HuH-7.5 (cell line): ENCODE results near the gene ARID1B.
"Not testable (repeated sequence)": the region's sequence is repeated elsewhere in the genome, so short reads cannot be mapped to it uniquely, and the experiment has no call there.

Experiments
- DNase-seq: peaks from one replicate; pipeline ENCODE4 v3.0.0; 2011; ENCODE audit warnings: low spot score

The ARID1B gene

DNA sequence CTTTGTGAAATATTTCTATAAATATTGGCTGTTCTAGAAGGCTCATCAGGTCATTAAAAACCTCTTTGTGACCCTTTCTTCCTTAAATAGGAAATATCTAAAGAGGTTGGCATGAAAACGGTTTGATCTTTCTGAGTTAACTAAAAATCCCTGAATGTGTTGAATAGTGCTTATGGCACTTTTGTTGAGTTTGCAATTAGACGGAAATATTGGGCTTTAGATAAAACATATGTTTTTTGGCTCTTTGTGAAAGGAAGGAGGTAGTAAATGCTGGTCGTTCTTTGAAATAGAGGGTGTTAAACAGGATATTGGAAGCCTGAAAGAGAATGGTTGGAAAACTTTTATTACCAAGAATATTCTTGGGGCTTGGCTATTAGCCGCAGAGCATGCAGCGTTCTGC lies 163.0 kb downstream of the ARID1B start:
- DNase-seq = no peak

DNA sequence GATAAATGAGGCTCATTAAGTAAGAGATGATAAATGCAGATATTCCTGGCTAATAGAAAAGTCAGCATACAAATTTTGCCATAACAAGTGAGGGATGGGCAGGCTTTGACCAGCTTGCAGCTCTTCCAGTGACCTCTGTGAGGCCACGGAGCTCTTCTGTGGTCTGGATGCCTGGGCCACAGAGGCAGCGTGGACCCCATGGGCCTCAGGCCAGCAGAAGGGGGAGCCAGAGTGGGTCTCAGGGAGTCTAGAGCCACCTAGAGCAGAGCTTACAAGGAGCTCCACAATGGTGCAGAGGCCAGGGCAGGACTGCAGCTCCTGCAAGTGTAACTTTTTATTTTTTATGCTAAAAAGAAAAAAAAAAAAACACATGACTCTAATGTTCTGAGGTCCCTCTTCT lies 165.1 kb downstream of the ARID1B start:
- DNase-seq = no peak

DNA sequence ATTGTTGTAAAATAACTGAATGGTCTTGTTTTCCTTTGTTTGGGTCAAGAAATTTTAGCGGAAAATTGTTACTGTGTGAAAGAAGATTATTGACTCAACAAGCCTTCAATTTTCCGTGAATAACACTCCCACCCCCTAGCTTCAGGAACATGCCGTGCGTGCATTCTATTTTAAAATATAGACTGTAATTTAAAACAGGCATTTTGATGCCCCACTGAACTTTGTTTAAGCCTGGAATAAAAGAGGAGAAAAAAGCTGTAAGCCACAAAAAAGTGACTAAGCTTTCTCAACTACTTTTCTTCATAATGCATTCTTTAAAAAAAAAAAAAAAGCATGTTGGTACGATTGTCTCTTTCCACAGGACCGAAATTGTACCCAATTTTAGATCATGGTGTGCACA lies 166.0 kb downstream of the ARID1B start:
- DNase-seq = no peak

DNA sequence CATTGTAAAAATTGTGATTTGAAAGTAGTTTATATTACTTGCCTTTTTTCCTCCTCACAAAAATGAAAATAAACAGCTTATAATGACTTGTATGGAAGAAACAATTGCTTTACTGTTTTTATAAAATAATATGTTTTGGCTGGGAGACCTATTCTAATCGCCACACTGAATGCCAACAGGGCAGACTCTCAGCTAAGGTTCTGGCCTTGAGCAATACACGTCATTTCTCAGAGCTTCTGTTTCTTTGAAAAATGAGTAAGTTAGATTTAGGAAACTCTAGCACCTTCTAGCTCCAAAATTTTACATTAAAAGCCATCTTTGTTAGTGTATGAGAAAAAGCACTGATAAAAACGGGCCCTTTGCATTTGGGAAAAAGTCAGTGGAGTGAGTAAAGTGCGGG lies 166.6 kb downstream of the ARID1B start:
- DNase-seq = no peak

DNA sequence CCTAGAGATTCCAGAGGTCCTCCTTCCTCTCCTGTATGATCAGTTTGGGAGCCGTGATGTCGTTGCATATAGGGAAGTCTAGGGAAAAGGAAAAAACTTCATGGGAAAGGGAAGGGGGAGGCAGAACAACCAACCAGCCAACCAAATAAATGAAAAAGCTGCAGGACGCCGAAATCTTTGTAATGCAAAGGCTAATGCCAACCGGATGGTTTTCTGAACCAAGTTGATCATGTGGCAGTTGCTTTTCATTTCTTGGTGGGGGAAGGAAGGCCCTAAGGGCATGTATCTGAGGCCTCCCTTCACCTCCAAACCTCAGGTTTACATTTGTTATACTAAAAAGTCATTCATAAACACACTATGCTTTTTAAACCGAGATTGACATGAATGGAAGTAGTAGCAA lies 167.2 kb downstream of the ARID1B start:
- no peak for DNase-seq

DNA sequence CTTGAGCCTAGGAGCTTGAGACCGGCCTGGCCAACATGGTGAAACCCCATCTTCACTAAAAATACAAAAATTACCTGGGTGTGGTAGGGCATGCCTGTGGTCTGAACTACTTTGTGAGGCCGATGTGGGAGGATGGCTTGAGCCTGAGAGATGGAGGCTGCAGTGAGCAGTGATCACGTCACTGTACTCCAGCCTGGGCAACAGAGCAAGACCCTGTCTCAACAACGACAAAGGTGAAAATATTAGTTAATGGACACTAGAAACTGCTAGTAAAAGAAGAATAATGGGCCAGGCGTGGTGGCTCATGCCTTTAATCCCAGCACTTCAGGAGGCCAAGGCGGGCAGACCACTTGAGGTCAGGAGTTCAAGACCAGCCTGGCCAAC lies 168.6 kb downstream of the ARID1B start:
- DNase-seq = not testable (repeated sequence)

DNA sequence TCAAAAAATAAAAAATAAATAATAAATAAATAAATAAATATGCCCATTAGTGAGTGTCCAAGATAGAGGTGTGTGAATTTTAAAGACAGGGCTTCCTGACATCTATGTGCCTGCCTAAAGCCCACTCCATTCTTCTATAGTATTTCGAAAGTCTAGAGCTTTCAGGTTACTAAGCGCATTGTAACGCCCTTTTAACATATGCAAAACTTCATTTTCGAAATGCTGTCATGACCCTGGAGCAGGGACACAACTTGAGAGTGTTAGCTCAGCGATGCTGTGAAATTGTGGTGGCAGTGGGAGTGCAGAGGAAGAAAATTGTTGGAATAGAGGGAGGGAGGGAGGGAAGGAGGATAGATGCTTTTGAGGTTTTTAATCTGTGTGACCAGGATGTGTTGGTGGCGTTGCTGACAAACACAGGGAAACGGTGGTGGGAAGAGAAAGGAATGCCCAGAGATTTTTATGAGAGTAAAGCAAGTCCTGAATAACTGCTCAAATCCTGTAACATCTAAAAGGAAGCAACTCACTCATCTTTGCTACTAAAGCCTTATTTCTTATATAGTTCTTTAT lies 169.3 kb downstream of the ARID1B start:
- DNase-seq = no peak

DNA sequence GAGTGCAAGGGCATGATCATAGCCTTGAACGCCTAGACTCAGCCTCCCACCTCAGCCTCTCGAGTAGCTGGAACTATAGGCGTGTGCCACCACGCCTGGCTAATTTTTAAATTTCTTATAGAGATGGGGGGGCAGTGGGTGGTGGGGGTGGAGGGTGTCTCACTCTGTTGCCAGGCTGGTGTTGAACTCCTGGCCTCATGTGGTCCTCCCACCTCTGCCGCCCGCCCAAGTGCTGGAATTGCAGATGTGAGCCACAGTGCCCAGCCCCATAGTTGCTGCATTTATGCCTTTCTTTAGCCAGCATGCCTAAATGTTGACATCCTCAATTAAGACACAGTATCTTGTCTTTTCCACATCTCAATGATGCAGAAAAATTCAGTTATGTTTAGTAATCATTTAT lies 171.1 kb downstream of the ARID1B start:
- no peak for DNase-seq

DNA sequence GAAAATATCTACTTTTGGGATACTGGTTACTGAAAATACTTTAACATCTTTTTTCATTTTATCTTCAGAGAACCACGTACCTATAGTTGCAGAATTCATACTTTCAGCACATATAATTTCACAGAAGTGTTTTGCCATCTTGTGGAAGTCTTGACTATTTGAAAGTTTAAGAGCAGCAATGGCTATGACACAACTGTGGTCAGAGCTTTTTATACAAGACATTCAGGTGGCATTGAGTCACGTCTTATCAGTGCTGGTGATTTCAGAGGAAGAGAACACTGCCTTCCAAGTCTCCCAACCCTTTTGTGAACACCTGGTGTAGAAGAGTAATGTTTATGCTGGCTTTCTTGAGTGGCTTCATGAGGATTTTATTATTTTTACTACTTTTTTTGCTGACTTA lies 171.6 kb downstream of the ARID1B start:
- no peak for DNase-seq

DNA sequence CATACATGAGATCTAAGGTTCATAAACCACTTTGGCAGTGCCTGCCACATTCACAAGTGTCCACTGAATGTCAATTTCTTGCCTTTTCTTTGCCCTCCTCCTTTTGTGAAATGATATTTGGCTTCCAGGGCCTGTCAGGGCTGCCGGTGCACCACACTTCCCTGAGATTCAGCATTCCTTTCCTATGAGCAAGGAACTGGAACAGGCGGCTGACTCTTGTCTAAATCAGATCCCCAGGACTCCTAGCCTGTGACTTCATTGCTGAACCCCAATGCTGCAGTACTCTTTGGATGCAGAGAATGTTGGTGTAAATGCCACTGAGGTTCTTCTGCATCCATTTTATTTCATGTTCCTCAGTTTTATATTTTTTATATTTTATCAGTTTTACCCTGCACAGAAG lies 172.2 kb downstream of the ARID1B start:
- DNase-seq = no peak

DNA sequence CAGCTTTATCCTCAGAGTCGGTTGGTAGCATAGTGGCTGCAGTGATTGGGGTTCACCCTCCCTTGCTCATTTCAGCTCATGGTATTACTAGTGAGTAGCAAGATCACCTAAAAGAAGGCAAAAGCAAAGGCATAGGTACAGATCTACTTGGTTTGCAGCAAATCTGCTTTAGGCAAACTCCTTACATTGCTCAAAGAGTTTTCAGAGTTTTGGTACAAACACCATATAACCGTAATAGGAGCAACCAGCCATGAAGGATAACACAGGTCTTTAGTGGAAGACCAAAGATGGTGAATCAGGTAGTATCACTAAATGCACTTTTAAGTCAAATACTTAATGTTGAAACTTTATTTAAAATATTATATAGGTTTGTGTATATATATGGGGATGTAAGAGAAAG lies 172.9 kb downstream of the ARID1B start:
- no peak for DNase-seq

DNA sequence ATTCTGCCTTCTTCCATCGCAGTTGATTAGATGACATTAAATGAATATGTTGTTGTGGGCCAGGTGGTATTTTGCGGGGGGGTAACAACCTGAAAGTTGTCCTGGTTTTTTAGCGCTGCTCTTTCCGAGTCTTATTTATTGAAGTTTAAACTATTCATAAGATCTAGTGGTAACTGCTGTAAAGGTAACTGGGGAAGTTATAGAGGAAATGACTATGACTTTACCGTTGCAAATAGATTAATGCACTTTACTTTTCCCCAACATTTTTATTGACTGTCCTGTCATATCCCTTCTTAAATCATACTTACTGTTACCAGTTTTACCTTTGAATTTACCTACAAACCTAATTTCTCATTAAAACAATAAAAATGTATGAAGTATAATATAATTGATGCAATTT lies 173.4 kb downstream of the ARID1B start:
- DNase-seq = no peak

DNA sequence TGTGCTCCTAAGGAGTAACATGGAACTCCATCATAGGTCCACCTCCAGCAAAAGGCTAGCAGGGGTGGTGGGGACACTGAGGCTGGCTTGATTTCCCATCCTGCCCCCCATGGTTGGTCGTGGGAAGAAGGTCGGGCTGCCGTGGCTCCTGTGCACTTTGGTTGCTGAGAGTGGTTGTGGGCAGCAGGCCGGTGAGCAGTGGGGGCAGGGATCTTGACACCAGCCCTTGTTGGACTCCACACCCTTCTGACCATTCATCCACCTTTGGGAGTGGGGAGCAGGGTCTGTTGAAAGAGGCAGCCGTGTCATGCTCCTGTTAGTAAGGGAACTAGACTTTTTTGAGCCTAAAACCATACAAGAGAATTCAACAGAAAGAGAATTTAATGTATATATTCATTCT lies 175.2 kb downstream of the ARID1B start:
- no peak for DNase-seq

DNA sequence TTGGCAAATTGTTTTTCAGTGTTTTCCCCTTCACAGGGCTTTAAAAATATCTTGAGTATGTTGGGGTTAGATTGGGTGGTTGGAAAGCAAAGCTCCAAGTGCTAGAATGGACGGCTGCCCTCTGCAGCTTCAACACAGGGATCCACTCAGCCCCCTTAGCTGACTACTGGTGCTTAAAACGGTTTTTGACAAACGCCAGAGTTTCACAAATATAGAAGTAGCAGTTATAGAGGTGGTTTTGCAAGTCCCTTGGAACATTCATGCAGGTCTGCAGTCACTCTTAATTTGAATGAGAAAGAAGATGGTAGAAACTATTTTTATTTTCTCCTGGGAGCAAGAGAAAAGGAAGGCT lies 175.9 kb downstream of the ARID1B start:
- no peak for DNase-seq

DNA sequence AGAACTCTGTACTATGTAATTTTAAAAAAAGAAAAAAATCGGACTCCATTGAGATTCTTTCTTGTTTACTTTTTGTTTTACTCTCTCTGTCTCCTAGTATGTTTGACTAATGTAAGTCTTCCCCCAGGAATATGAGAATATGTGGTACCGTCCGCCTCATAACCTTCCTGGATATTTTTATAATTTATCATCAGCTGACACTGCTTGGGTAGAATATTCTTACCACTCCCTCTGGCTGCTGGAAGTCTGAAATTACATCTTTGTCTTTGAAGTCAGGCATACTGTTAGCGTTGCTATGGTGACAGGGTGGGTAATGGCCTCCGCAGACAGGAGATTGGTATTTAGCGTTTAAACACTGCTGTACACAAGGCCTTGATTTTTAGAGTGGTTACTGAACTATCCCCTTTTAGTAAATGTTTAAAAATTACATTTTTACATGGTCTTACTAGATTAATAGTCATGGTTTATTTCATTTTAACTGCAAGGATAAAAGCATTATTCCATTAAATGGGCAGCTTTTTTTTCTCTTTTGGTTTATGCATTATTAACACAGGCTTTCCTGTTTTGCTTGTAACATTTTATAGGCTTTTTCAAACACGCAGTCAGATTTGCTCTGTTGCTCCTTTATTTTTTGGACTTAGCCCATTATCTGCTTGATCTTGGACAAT lies 176.4 kb downstream of the ARID1B start:
- peak; percentile 73 for DNase-seq

DNA sequence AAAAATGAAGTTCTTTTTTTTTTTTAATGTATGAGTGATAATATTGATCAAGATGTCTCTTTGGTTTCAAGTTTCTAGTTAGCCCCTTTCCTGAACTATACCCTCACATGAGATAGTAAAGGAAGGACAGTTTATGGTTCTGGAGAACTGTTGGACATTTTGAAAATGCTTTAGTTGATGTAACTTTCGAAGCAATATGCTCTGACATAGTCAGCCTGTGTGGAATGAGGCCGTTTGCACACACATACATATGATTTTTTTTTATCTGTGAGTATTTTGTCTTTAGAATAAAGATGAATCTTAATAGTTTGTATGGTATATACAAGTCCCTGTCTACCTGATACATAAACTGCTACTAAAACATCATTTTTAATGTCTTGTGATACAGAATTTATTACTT lies 177.0 kb downstream of the ARID1B start:
- DNase-seq = no peak

DNA sequence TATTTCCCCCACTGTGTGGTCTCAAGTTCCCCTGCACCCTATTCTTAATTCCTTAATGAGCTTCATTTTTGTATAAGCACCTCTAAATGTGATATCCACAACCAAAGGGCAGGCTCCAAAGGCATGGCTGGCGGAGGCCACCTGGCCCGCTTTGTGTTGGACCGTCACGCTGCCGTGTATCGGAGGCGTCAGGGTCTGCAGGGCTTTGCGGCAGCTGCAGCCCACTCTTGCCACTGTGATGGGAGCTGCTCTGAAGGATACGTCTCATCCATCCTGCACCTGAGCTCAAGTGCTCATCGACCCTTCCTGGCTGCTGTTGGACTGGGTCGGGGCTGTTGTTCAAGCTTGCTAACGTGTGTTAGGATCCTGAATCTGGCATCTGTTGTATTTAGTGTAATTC lies 177.6 kb downstream of the ARID1B start:
- no peak for DNase-seq

DNA sequence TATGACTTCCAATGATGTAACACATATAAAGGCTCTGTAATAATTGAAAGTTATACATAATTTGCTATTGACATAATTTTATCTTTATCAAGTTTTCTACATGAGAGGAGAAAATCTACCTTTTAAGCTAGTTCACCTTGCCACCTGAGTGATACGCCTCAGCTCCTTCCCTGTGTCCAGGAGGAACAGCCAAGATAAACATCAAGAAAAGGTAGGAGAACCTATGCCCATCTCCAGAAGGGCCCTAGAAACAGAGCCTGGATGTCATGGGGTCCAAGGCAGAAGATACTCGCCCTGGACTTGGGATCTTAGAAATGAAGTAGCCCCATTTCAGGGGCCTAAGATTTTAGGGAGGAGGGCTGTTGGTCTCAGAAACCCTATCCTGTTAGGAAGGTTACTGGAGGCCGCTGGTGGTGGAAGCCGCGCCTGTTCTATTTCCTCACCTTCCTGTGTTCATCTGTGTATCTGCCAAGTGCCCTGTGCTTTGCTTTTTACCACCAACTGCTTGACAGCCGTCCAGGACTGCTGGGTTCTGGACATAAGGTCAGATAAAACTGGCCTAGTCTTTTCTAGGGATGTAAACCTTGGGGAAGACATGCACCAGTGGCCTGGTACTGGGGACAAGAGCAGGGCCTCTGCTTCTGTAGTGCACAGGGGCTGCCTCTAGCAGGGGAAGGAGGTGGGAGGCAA lies 178.5 kb downstream of the ARID1B start:
- DNase-seq = no peak

DNA sequence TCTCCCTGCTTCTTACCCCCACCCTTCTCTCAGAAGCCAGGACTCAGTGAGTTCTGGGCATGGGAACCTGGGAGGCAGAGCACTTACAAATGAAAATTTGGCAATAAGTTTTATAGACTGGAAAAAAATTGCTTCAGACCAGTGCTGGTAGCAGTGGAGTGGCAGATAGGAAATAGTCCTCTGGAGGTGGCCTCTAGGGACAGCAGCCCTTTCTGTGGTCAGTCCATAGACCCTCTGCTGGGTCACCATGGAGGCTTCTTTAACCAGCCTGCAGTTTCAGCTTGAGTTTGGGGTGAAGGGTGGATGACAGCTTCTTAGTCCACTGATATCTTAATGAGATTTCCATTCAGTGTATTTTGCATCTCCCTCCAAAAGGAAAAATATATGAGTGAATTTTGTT lies 179.1 kb downstream of the ARID1B start:
- DNase-seq = no peak

DNA sequence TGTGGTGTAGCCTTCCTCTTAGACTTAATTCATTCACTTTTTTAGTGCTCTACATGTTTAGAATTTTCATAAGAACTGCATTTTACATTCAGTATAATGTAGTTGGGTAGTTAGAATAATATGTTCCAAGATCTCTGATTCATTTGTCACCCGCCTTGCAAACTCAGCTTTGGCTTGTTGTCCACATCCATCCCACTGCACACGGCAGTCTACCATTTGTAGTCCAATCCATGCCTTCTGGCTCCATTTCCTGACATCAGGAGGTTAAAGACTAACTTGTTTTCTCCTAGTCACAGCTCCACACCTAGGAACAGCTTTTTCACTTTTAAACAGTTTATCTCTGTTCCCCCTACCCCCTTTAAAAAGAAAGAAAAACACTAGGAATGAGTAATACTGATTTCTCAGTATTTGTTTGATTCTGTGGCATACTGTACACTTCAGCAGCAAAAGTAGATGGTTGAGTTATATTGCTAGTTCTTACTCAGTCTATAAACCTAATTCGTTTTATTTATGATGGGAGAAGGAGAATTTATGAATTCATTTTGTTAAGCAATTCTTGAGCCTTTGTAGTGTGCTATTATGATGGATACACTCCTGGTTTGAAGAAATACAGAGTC lies 180.9 kb downstream of the ARID1B start:
- DNase-seq = no peak

DNA sequence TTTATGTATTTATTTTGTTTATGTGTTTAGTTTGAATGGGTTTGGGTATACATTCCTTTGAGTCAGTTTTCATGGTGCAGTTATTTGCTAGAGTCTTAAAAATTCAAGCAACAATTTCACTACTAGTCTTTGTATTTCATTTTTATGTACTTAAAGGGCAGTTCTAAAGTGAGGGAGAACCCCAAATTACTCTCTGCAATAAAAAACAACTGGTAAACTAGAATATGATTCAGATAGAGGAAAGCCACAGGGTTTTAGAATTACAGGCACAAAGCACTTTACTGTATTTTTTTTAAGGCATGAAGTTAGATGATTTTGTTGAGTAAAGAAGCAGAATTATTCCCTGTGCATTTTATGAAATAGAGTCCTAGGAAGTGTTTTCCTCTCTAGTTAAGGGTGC lies 183.3 kb downstream of the ARID1B start:
- no peak for DNase-seq

DNA sequence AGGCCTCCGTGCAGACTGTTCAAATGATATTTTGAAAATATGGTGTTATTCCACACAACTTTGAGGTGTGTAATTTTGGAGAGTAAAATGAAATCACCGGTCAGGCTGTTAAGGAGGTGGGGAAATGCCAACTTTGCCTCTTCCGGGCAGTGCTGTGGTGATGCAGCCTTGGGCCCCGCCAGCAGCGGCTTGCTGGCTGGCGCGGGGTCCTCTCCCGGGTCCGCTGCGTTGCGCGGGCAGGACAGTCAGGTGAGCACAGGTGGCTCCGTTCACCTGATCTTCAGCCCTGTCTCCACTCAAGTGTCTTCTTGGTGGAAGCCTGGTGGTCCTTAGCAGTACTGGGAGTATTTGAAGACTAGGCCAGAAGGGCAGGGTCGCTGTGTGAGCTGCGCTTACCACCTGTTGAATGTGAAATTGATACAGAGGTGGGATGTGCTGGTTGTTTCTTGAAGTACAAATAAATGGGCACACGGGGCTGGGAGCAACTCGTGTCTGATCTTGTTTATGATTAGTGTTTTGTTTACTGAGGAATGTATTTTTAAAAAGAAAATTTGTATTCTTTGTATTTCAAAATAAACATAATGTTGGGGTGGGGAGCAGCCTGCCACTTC lies 184.2 kb downstream of the ARID1B start:
- DNase-seq = no peak
